B cell (primary cell): ENCODE data around the gene ST3GAL3. TPM values are rescaled to one million over a fixed set of nuclear protein-coding genes. Genes with fewer than 3 reads are reported as not detected.

Experiments used
- ATAC-seq: fragments of 200-7000 bp; cut with Tn5 transposase; one replicate; pipeline ENCODE4 v1.10.0; 2021; ENCODE audit warnings: low read depth, mild to moderate bottlenecking, moderate number of reproducible peaks, moderate library complexity
- CTCF ChIA-PET: fragments of 350-600 bp; sonication (Branson Sonifier 250); formaldehyde crosslinking; loops from one replicate; lab custom pipeline; 2021; ENCODE audit warnings: antibody characterized with exemption, inconsistent platforms; lab: Charles Lee
- POLR2A ChIA-PET: fragments of 350-600 bp; sonication (Branson Sonifier 250); formaldehyde crosslinking; loops from one replicate; lab custom pipeline; 2021; ENCODE audit warnings: antibody characterized with exemption; lab: Charles Lee
- DNase-seq: peaks from one replicate; pipeline ENCODE4 v3.0.0; 2013
- H2AFZ ChIP-seq: 2 replicates; pipeline ENCODE4 v1.6.1; 2012; ENCODE audit warnings: mild to moderate bottlenecking, low read depth, low read length; ENCODE audit not compliant: insufficient read depth, poor library complexity, severe bottlenecking
- H3K27ac ChIP-seq, 2 donors: 1 replicate in 1 of 2; 2 replicates in 1 of 2; pipeline ENCODE4 v1.5.1; 2012 to 2013; ENCODE audit warnings: low read length in 2 of 2, mild to moderate bottlenecking in 2 of 2, moderate library complexity in 1 of 2
- H3K27me3 ChIP-seq, 4 experiments: fragments of 200-600 bp in 1 of 4; sonication (generic) in 1 of 4; replicated peaks in 1 of 4; 1 replicate in 2 of 4; 2 replicates in 2 of 4; pipeline versions ENCODE4 v1.6.1 to v1.7.0; 2013 to 2016; ENCODE audit warnings: low read length in 3 of 4, mild to moderate bottlenecking in 2 of 4, mixed read lengths in 1 of 4, moderate library complexity in 1 of 4; ENCODE audit not compliant: insufficient read depth in 4 of 4, control insufficient read depth in 3 of 4; ENCODE audit errors: control extremely low read depth in 1 of 4
- H3K36me3 ChIP-seq, 2 experiments: replicated peaks in 1 of 2; 1 replicate in 1 of 2; 2 replicates in 1 of 2; pipeline versions ENCODE4 v1.6.1 to v1.7.1; 2013; ENCODE audit warnings: low read length in 1 of 2; ENCODE audit not compliant: insufficient read depth in 2 of 2, control insufficient read depth in 1 of 2; ENCODE audit errors: control extremely low read depth in 1 of 2, extremely low read depth in 1 of 2
- H3K4me1 ChIP-seq, 2 donors: fragments of 200-600 bp in 1 of 2; sonication (generic) in 1 of 2; 1 replicate in 1 of 2; 2 replicates in 1 of 2; pipeline versions ENCODE4 v1.5.1 to v1.6.1; 2013 to 2017; ENCODE audit warnings: low read length in 2 of 2; ENCODE audit not compliant: control insufficient read depth in 2 of 2, insufficient read depth in 2 of 2
- H3K4me2 ChIP-seq: replicated peaks from 2 replicates; pipeline ENCODE3; 2012; ENCODE audit warnings: mild to moderate bottlenecking, low read depth, low read length; ENCODE audit not compliant: poor library complexity, severe bottlenecking
- H3K4me3 ChIP-seq, 5 experiments: fragments of 200-600 bp in 1 of 5; sonication (generic) in 1 of 5; 1 replicate in 3 of 5; 2 replicates in 2 of 5; pipeline versions ENCODE4 v1.5.1 to v1.7.0; 2011 to 2016; ENCODE audit warnings: low read length in 4 of 5, mild to moderate bottlenecking in 4 of 5, low read depth in 2 of 5, control low read depth in 1 of 5, moderate library complexity in 1 of 5; ENCODE audit not compliant: insufficient read depth in 1 of 5; ENCODE audit errors: control extremely low read depth in 1 of 5, extremely low read depth in 1 of 5
- H3K79me2 ChIP-seq: fragments of 200-600 bp; sonication (generic); one replicate; pipeline ENCODE4 v1.6.0; 2016; ENCODE audit warnings: low read length; ENCODE audit not compliant: control insufficient read depth, insufficient read depth
- H3K9ac ChIP-seq: fragments of 200-600 bp; sonication (generic); 2 replicates; pipeline ENCODE4 v1.6.1; 2017; ENCODE audit warnings: mild to moderate bottlenecking, low read length, moderate library complexity
- H3K9me3 ChIP-seq, 3 donors: one replicate each; pipeline versions ENCODE4 v1.6.1 to v1.7.1; 2013; ENCODE audit warnings: low read length in 2 of 3; ENCODE audit not compliant: control insufficient read depth in 2 of 3, insufficient read depth in 1 of 3; ENCODE audit errors: control extremely low read depth in 1 of 3
- H4K20me1 ChIP-seq: 2 replicates; pipeline ENCODE4 v1.6.0; 2012; ENCODE audit warnings: mild to moderate bottlenecking, low read length; ENCODE audit not compliant: insufficient read depth, control insufficient read depth, poor library complexity, severe bottlenecking
- H3K27ac Mint-ChIP-seq: one replicate; pipeline ENCODE4 v1.8.0; 2021; ENCODE audit warnings: mixed read lengths
- H3K27me3 Mint-ChIP-seq: one replicate; pipeline ENCODE4 v1.8.0; 2021; ENCODE audit warnings: mixed read lengths
- H3K4me1 Mint-ChIP-seq: one replicate; pipeline ENCODE4 v1.8.0; 2021; ENCODE audit warnings: mixed read lengths
- H3K4me3 Mint-ChIP-seq: one replicate; pipeline ENCODE4 v1.8.0; 2021; ENCODE audit warnings: mixed read lengths
- H3K9me3 Mint-ChIP-seq: one replicate; pipeline ENCODE4 v1.8.0; 2022; ENCODE audit warnings: mixed read lengths; ENCODE audit not compliant: insufficient read depth
- CTCF ChIP-seq: fragments of 200-600 bp; IDR thresholded peaks from one replicate; pipeline ENCODE4 v1.8.0; 2022; ENCODE audit warnings: antibody characterized with exemption, mild to moderate bottlenecking
- EZH2 ChIP-seq: IDR thresholded peaks from 2 replicates; pipeline ENCODE4 v1.6.1; 2012; ENCODE audit warnings: borderline replicate concordance, low read depth, mild to moderate bottlenecking, moderate library complexity, low read length; ENCODE audit not compliant: insufficient read depth, poor library complexity, severe bottlenecking
- WGBS: methylation state at CpG from one replicate; pipeline ENCODE4 v1.1.5; 2013; ENCODE audit warnings: missing lambda C conversion rate; ENCODE audit not compliant: insufficient coverage; 5-methylcytosine and 5-hydroxymethylcytosine counted together
- intact Hi-C: fragments of 100-400 bp; cut with micrococcal nuclease; formaldehyde crosslinking; loops from one replicate; pipeline ENCODE4 v1.10.0; 2022
- polyA plus RNA-seq: library from polyadenylated mRNA; depleted of rRNA; stranded (reverse); fragments of >200 nt; gene quantifications from 2 replicates; pipeline ENCODE4 v1.2.3, GENCODE V29; 2012
- total RNA-seq, 2 donors: library from RNA; stranded (reverse); fragments of 120-200 nt in 1 of 2; gene quantifications; 1 replicate in 1 of 2; 2 replicates in 1 of 2; pipeline versions ENCODE4 v1.2.3 to v1.2.4, GENCODE V29; 2013 to 2022

Gene ST3GAL3
- total and polyA plus RNA-seq, 2 donors (not counting 1 experiment from before 2014, with no cell fraction given): 16.8 to 31.4 TPM

- no peak overlapping the region for H3K4me2 ChIP-seq
- intact Hi-C loops: no loop called here
- WGBS: 42% methylated on average over 4 of the region's 7 CpGs
- no peak overlapping the region for H3K27ac Mint-ChIP-seq
- no peaks in the 10 kb centered on the region for H3K79me2 ChIP-seq
- ChIA-PET POLR2A (no interaction called here), CTCF (interaction anchor here (0.6 kb wide), 1 partner anchor 12 kb away, joined by 3 read pairs; no protein-coding TSS in a partner anchor)
- H3K9me3 Mint-ChIP-seq: no peaks in the 10 kb centered on the region
- H3K9me3 ChIP-seq: no peaks in the 10 kb centered on the region
- DNase-seq: no peak
- ATAC-seq: no peak
- H3K4me1 Mint-ChIP-seq: peaks cover 10% of the 10 kb centered on the region
- H3K4me1 ChIP-seq: peaks cover 0 to 9% of the 10 kb centered on the region in 2 donors
- TF ChIP-seq EZH2 (no peak), CTCF (no peak)
- H3K36me3 ChIP-seq: peaks cover 0 to 8% of the 10 kb centered on the region in 2 experiments
- H3K27me3 Mint-ChIP-seq: no peaks in the 10 kb centered on the region
- H4K20me1 ChIP-seq: no peaks in the 10 kb centered on the region
- no peak overlapping the region for H3K4me3 ChIP-seq
- H3K27me3 ChIP-seq: no peaks in the 10 kb centered on the region
- no peak overlapping the region for H3K4me3 Mint-ChIP-seq
- H3K27ac ChIP-seq: no peak overlapping the region
- H3K9ac ChIP-seq: no peak overlapping the region
- no peak overlapping the region for H2AFZ ChIP-seq
Observed at GRCh38 chr1:43853161-43853921, 146.0 kb downstream of the ST3GAL3 start.

- peaks cover 0 to 12% of the 10 kb centered on the region in 2 experiments for H3K36me3 ChIP-seq
- no peak for ATAC-seq
- no peak overlapping the region for H3K4me2 ChIP-seq
- H3K9ac ChIP-seq: no peak overlapping the region
- no peaks in the 10 kb centered on the region for H3K79me2 ChIP-seq
- Mint-ChIP-seq H3K4me1 (peaks cover 10% of the 10 kb centered on the region), H3K27me3 (no peaks in the 10 kb centered on the region), H3K4me3 (no peak overlapping the region), H3K27ac (no peak overlapping the region), H3K9me3 (no peaks in the 10 kb centered on the region)
- intact Hi-C loops: no loop called here
- H3K4me3 ChIP-seq: no peak overlapping the region
- ChIA-PET CTCF (no interaction called here), POLR2A (no interaction called here)
- no peak for TF ChIP-seq CTCF
- H3K27me3 ChIP-seq: no peaks in the 10 kb centered on the region
- no peak overlapping the region for H2AFZ ChIP-seq
- H3K9me3 ChIP-seq: no peaks in the 10 kb centered on the region
- no peak overlapping the region for H3K27ac ChIP-seq
- no peak for DNase-seq
- no peaks in the 10 kb centered on the region for H4K20me1 ChIP-seq
- H3K4me1 ChIP-seq: peaks cover 0 to 9% of the 10 kb centered on the region in 2 donors
- 100% methylated on average over 4 of the region's 4 CpGs for WGBS
Observed at GRCh38 chr1:43854473-43854872, 147.1 kb downstream of the ST3GAL3 start.
